Left lung (tissue), 10 donors: ENCODE results near the gene RASGEF1C. TPM values are rescaled to one million over a fixed set of nuclear protein-coding genes. Genes with fewer than 3 reads are reported as not detected.
A peak's percentile ranks its signal among the peaks of the same experiment; 100 is the strongest.

Experiments
- ATAC-seq: fragments of 200-7000 bp; cut with Tn5 transposase; one replicate; pipeline ENCODE4 v1.9.1; 2020; ENCODE audit warnings: moderate library complexity
- DNase-seq, 4 donors: peaks; one replicate each; pipeline ENCODE4 v3.0.0-alpha.2; 2013 to 2020
- H3K27ac ChIP-seq, 2 donors: fragments of 200-600 bp; sonication (generic) in 1 of 2; one replicate each; pipeline versions ENCODE4 v1.5.0 to v1.8.0; 2020 to 2021
- H3K27me3 ChIP-seq, 2 donors: fragments of 200-600 bp; sonication (generic) in 1 of 2; one replicate each; pipeline versions ENCODE4 v1.5.0 to v1.8.0; 2020 to 2021
- H3K36me3 ChIP-seq, 2 donors: fragments of 200-600 bp; sonication (generic) in 1 of 2; one replicate each; pipeline versions ENCODE4 v1.5.0 to v1.8.0; 2020 to 2021
- H3K4me1 ChIP-seq, 2 donors: fragments of 200-600 bp; one replicate each; pipeline ENCODE4 v1.8.0; 2021
- H3K4me3 ChIP-seq, 2 donors: fragments of 200-600 bp; sonication (generic) in 1 of 2; one replicate each; pipeline versions ENCODE4 v1.5.0 to v1.8.0; 2020 to 2021; ENCODE audit warnings: mild to moderate bottlenecking in 1 of 2
- H3K9me3 ChIP-seq, 2 donors: fragments of 200-600 bp; sonication (generic) in 1 of 2; one replicate each; pipeline versions ENCODE4 v1.5.0 to v1.8.0; 2020 to 2021
- intact Hi-C, 2 donors: fragments of 100-400 bp; cut with DNase I; formaldehyde crosslinking; loops; one replicate each; pipeline versions ENCODE4 v1.11.2 to v1.14.2; 2022
- polyA plus RNA-seq, 6 donors: library from polyadenylated mRNA; unstranded; fragments of 120-200 nt; gene quantifications; one replicate each; pipeline ENCODE4 v1.2.1, GENCODE V29; 2013; ENCODE audit not compliant: insufficient read length in 6 of 6
- total RNA-seq, 2 donors: library from RNA; stranded (reverse); fragmentation: NEBNext Ultra II Directional; extraction: Animal tissue kit (Norgen Biotek cat#: 25700); gene quantifications; one replicate each; pipeline ENCODE4 v1.2.1, GENCODE V29; 2021
- TF ChIP-seq, protein P1 (sequence below), 2 donors: fragments of 200-600 bp; sonication (generic) in 1 of 2; IDR thresholded peaks; one replicate each; pipeline versions ENCODE4 v1.5.0 to v1.8.0; 2021; ENCODE audit warnings: antibody characterized with exemption in 2 of 2
- donor health status: DM: no; HTN: yes; CAD: no.
- donor health status: DM: no; HTN: no; CAD: no.

The RASGEF1C gene
- total and polyA plus RNA-seq, 8 donors = 0.09 to 0.34 (median 0.17) TPM; not detected in 3

DNA sequence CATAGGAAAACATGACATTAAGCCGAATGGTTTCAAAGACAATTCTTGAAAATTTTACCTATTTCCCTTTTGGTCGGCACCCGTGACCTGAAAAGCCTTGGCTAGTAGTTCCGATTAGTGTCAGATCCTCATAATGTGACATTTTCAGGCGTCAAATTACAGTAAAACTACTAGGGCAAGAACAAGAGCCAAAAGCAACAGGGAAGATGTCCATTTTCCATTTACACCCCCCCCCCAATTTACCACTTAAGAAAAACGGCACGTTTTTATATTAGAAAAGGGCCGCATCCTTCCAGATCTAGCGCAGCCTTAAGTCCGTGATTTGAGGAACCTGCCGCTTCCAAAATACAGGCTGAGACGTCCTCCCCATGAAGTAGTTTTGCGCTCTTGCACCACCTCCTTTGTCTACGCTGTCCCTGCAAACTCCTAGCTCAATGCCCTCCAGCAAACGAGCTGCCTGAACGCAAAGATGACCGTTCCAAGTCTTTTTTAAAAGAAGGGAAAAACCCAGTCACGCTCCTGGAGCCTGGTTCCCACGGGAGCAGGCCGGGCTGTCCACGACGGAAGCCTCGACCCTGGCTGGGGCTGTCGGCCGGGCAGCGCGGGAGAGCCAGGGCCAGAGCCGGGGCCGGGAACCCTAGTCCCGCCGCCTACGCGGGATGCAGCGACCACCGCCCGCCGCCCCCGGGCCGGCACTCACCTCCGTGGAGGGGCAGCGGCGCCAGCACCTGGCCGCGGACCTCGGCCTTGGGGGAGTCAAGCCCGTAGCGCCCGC, 138.1 kb downstream of the RASGEF1C start:
- intact Hi-C loops = no loop called here

DNA sequence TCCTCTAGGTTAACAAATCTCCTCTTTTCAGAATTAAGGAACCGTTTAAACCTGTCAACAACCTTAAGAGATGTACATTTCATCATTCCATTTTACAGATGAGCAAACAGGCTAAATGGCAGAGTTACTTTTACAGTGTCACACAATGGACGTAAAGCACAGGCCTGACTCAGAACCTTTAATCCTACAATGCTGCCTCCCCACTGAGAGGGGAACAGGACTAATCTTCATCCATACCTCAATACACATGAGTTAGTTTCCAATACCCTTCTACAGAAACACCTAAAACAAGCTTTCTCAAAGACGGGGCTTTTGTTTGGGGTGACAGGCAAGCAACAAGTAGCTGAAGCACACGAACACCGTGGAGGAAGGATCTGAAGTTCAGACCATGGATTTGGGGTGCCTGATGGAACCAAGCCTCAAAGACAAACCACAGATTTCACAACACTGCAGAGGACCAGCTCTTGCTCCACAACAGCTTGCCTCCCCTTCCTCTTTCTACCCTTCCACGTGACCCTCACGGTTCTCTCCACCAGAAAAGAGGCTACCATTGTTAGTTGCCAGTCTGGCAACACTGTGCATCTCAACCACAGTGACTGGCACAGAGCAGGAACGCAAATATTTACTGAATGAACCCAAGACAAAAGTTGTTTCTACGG, 139.3 kb downstream of the RASGEF1C start:
- Histone ChIP-seq H3K27ac (peak overlapping the region; percentile 95 to 99), H3K4me1 (peaks cover 8 to 39% of the 10 kb centered on the region in 2 donors), H3K4me3 (peak overlapping the region in 1 of 2 donors; percentile 92), H3K9me3 (peaks cover 0 to 3% of the 10 kb centered on the region in 2 donors), H3K36me3 (no peaks in the 10 kb centered on the region), H3K27me3 (no peaks in the 10 kb centered on the region)
- DNase-seq (peak in 1 of 4 donors; percentile 77), ATAC-seq (peak; percentile 4)
- TF ChIP-seq, protein P1, sequence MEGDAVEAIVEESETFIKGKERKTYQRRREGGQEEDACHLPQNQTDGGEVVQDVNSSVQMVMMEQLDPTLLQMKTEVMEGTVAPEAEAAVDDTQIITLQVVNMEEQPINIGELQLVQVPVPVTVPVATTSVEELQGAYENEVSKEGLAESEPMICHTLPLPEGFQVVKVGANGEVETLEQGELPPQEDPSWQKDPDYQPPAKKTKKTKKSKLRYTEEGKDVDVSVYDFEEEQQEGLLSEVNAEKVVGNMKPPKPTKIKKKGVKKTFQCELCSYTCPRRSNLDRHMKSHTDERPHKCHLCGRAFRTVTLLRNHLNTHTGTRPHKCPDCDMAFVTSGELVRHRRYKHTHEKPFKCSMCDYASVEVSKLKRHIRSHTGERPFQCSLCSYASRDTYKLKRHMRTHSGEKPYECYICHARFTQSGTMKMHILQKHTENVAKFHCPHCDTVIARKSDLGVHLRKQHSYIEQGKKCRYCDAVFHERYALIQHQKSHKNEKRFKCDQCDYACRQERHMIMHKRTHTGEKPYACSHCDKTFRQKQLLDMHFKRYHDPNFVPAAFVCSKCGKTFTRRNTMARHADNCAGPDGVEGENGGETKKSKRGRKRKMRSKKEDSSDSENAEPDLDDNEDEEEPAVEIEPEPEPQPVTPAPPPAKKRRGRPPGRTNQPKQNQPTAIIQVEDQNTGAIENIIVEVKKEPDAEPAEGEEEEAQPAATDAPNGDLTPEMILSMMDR (IDR thresholded peaks at IDR 0.05) = no peak
- intact Hi-C loops = no loop called here

More for the DNA sequence above, 138.1 kb downstream of the RASGEF1C start:
- Histone ChIP-seq H3K27me3 (no peaks in the 10 kb centered on the region), H3K36me3 (no peaks in the 10 kb centered on the region), H3K9me3 (peaks cover 0 to 3% of the 10 kb centered on the region in 2 donors), H3K4me1 (peaks cover 8 to 39% of the 10 kb centered on the region in 2 donors), H3K27ac (peak overlapping the region; percentile 95 to 99), H3K4me3 (peak overlapping the region; percentile 92 to 96)
- ATAC-seq = peak; percentile 41
- peak in 3 of 4 donors; percentile 60 to 90 (median 62) for DNase-seq
- TF ChIP-seq, protein P1 (IDR thresholded peaks at IDR 0.05) = no peak

DNA sequence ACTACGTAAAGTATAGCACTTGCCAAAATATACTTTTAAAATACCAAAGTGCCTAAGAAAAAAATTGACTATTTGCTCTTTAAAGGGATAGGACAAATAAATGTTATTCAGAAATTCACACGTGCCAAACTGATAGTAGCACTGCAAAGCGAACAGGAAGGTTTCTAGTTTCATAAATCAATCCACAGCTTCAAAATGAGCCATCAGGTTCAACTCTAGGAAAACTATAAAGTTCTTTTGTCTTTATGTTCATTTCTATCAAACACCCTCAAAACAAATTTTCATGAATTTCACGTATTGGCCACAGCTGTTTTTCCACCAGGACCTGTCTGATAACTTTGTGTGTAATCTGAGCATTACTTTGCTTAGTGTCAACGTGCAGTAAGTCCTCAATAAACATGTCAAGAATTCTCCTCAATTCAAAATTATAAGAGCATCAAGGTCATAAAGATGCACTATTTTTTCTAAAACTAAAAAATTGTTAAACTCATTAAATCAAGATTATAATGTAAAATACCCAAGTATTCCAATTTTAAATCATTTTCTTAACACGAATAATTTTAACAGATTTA, 140.4 kb downstream of the RASGEF1C start:
- H3K4me3 ChIP-seq = peak overlapping the region in 1 of 2 donors; percentile 92
- no peaks in the 10 kb centered on the region for H3K36me3 ChIP-seq
- no peak for DNase-seq
- intact Hi-C loops = no loop called here
- no peak for ATAC-seq
- peak overlapping the region in 1 of 2 donors; percentile 99 for H3K27ac ChIP-seq
- TF ChIP-seq, protein P1 (IDR thresholded peaks at IDR 0.05) = no peak
- no peaks in the 10 kb centered on the region for H3K27me3 ChIP-seq
- peaks cover 8 to 39% of the 10 kb centered on the region in 2 donors for H3K4me1 ChIP-seq
- H3K9me3 ChIP-seq = peaks cover 0 to 3% of the 10 kb centered on the region in 2 donors

DNA sequence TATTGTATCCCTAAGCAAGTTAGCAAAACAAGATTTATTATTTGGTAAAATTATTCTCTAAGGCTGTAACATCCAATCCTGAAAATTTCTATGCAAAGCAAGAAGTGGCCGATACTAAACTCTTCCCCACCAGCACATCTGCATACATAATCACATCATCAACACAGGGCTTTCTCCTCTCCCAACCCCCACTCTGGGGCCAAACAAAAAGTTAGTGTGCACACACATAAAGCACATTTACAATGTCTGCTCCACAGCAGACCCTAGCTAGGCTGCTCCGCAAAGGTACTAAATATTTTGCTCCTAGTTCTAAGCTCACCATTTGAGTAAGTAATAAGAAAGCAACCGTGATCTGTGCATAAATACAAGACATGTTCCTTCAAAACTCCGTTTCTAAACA, 141.0 kb downstream of the RASGEF1C start:
- TF ChIP-seq, protein P1 (IDR thresholded peaks at IDR 0.05) = no peak
- Histone ChIP-seq H3K9me3 (peaks cover 0 to 3% of the 10 kb centered on the region in 2 donors), H3K4me3 (no peak overlapping the region), H3K36me3 (no peaks in the 10 kb centered on the region), H3K4me1 (peaks cover 8 to 39% of the 10 kb centered on the region in 2 donors), H3K27ac (no peak overlapping the region), H3K27me3 (no peaks in the 10 kb centered on the region)
- ATAC-seq (no peak), DNase-seq (no peak)
- intact Hi-C loops = no loop called here

DNA sequence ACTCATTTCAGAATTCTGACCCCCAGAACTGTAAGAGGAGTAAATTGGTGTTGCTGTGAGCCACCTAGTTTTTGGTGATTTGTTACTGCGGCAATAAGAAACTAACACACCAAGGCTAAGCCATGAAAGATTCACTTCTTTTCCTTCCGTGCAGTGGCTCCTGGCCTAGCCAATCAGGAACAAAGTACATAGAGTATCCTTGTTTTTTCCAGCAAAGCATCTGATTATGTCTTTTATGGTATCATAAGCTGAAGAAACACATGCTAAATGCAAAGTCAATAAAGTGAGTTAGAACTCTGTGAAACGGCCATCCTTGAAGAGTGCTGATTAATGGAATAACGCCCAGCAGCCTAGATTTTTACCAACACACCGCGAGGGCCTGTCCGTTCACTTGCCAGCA, 148.8 kb downstream of the RASGEF1C start:
- no peaks in the 10 kb centered on the region for H3K36me3 ChIP-seq
- intact Hi-C loops = no loop called here
- ATAC-seq (no peak), DNase-seq (no peak)
- no peak overlapping the region for H3K4me3 ChIP-seq
- no peaks in the 10 kb centered on the region for H3K27me3 ChIP-seq
- H3K4me1 ChIP-seq = peaks cover 0 to 8% of the 10 kb centered on the region in 2 donors
- H3K9me3 ChIP-seq = no peaks in the 10 kb centered on the region
- TF ChIP-seq, protein P1 (IDR thresholded peaks at IDR 0.05) = no peak
- H3K27ac ChIP-seq = no peak overlapping the region
